Stimulated activated CD4-positive, alpha-beta T cell treated with anti-CD3 and anti-CD28 coated beads, Interleukin-15, amount 100 ng/mL, for 1 hour (primary cell): ENCODE measurements around the gene STX1A.

ENCODE experiments used
- DNase-seq, 2 donors: peaks; one replicate each; pipeline ENCODE4 v3.0.0-alpha.2; 2020; ENCODE audit warnings: low read depth in 1 of 2, low spot score in 1 of 2

Gene STX1A

GRCh38 chr7:73652541-73652949 lies 66.9 kb downstream of the STX1A start:
- DNase-seq = no peak

DNA sequence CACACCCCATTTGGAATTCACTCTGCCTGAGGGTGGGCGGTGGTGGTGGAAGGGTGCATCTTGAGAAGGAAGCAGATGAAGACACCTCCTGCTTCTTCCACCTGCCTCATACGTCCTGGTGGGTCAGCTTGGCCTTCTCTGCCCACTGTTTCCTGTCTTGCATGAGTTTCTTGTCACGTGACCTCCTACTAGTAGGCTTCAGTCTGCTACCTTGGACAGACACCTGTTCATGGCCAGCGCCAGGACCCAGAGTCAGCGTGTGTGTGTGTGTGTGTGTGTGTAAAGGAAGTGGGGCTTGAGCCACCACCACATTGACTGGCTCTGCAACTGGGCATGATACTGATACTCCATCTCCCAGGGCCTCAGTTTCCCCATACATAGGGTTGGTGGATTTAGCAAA lies 68.9 kb downstream of the STX1A start:
- no peak for DNase-seq

DNA sequence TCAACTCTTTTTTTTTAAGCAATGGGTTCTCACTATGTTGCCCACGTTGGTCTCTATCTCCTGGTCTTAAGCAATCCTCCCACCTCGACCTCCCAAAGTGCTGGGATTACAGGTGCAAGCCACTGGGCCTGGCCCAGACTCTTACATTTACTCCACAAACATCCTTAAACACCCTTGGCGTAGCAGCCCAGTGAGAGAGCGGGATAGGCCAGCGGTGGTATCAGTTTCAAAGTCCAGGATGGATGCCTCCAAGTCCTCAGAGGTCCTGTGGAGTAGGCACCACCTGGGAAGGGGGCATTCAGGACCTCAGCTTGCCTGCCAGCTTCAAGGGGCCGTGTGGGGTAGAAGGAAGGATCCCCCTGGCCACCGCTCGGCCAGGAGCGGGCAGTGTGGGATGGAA lies 69.9 kb downstream of the STX1A start:
- DNase-seq = no peak
